ENCODE results near the gene ARSH.
"Not testable (repeated sequence)": the region's sequence is repeated elsewhere in the genome, so short reads cannot be mapped to it uniquely, and the experiment has no call there.

Gene ARSH

GRCh38 chrX:3029129-3029528 lies 22.8 kb downstream of the ARSH start:
- no peak for DNase-seq (ENCODE audit: low read depth in 3 of 3, low spot score in 1 of 3)

DNA sequence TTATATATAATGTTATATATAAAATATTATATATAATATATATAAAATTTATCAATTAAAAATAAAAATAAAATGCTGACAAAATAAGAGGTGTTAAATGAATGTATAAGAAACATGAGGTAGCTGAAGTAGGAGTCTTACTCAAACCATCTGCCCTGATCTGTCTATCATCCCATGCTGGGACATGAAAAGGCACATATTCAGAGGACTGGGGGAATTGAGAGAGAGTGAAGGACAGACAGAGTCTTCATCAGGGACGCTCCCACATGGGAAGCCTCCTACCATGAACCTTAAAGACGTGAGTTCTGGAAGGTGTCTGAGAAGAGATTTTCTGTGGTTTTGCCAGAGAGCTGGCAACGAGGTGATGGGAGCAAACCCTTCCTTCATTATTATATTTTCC lies 30.9 kb downstream of the ARSH start:
- DNase-seq (ENCODE audit: low read depth in 3 of 3, low spot score in 1 of 3): no peak

GRCh38 chrX:3044196-3044595 lies 37.9 kb downstream of the ARSH start:
- DNase-seq (ENCODE audit: low read depth in 3 of 3, low spot score in 1 of 3): no peak

DNA sequence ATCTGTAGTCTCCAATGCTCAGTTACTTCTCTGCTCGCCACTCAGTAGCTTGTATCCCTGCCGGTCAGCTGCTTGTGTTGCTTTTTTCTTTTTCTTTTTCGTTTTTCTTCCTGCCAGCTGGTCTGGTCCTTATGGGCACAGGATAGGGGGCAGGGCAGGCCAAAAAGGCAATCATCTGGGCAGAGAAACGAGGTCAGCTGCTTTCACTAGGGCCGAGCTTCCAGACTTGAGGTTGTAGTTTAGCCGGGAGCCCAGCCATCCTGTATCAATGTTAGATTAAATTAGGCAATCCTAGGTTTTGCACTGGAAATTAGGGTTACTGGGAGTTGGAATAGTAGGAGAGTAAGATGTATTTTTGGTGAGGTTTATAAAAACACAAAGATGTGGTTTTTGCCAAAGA lies 38.3 kb downstream of the ARSH start:
- no peak for DNase-seq (ENCODE audit: low read depth in 3 of 3, low spot score in 1 of 3)

DNA sequence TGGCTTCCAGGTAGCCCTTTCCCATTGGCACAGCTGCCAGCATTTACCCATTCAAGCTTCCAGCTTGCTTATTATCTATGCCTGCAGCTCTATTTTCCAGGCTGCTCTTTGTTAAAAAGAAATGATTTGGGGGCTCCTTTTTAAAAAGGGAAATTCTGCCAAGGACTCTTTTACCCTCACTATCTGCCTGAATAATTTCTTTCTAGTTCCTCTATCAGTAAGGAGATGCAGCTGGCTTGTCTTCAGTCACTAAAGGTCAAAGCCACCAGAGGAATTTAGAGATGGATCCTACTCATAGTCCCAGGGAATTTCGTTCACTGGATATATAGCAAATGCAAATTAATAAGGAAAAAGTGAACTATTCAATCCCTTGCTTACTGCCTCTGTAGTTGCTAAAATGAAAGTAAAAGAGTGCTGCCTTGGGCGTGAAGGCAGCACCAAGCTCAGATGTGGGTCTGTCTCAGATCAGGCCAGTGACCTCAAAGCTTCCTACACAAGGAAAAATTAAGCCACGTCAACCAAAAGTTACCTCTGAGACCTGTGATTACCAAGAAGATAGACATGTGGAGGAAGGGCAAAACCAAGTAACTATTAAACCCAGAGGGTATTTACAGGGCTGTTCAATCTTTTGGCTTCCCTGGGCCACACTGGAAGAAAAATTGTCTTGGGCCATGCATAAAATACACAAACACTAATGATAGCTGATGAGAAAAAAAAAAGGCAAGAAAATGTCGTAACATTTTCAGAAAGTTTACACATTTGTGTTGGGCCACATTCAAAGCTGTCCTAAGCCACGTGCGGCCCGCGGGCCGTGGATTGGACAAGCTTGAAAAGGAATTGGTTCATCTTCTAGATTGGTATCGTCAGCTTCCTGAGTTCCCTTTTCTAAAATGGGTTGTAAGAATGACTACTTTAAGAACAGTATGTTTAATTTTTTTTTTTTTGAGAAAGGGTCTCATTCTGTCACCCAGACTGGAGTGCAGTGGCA lies 40.2 kb downstream of the ARSH start:
- no peak for DNase-seq (ENCODE audit: low read depth in 3 of 3, low spot score in 1 of 3)

DNA sequence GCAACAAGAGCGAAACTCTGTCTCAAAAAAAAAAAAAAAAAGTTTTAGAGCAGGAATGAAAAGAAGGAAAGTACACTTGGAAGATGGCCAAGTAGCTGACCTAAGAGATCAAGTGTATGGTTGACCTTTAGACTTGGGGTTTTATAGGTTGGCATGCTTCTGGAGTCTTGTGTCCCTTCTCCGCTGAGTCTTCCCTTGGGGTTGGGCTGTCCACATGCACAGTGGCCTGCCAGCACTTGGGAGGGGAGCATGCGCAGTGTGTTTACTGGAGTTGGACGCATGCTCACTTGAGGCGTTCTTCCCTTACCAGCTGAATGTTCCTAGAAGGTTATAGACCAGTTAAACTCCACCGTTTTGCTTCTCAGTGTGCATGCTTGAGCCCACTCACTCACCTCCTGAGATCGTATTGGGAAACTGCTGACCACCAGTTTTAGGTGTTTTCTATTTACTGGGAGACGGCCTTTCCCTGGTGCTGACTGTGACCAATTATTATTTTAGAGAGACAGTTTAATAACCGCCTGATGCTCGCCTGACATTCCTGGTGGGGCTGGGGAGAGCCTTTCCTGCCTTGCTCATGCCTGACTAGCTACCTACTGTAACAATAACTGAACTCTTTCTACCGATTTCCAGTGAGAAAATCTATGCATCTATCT lies 44.3 kb downstream of the ARSH start:
- DNase-seq (ENCODE audit: low read depth in 3 of 3, low spot score in 1 of 3): not testable (repeated sequence)

GRCh38 chrX:3052860-3053259 lies 46.5 kb downstream of the ARSH start:
- no peak for DNase-seq (ENCODE audit: low read depth in 3 of 3, low spot score in 1 of 3)

DNA sequence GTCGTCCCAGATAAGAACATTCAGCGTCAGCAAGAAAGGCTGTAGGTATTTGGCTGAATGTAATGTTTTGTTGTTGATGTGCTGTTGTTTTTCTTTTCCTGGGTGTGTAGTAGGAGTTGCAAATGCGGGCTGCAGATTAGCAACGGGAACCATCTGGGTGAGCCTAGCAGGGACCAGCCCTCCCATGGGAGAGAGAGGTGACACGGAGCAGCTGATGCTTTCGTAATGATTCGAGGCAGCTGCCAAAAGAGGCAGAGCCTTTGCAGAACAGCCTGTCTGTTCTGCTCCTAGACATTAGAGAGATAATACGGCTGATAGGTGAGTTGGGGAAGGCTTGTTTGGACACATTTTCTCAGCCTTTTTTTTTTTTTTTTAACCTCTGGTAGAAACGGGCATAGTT lies 60.2 kb downstream of the ARSH start:
- no peak for DNase-seq (ENCODE audit: low read depth in 3 of 3, low spot score in 1 of 3)

DNA sequence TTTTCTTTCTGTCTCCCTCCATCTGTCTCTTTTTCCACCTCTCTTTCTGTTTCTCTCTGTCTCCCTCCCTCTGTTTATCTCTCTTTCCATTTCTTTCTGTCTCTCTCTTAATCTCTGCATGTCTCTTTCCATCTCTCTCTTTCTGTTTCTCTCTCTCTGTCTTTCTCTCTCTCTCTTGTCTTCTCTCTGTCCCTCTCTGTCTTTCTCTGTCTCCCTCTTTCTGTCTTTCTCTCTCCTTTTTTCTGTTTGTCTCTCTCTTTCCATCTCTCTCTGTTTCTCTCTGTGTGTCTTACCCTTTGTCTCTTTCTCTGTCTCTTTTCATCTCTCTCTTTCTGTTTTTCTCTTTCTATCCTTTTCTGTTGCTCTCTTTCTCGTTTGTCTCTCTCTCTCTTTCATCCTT lies 69.6 kb downstream of the ARSH start:
- no peak for DNase-seq (ENCODE audit: low read depth in 3 of 3, low spot score in 1 of 3)

GRCh38 chrX:3076416-3076991 lies 70.2 kb downstream of the ARSH start:
- no peak for DNase-seq (ENCODE audit: low read depth in 3 of 3, low spot score in 1 of 3)
